ENCODE results near the gene PHLDA3.

The PHLDA3 gene

DNA sequence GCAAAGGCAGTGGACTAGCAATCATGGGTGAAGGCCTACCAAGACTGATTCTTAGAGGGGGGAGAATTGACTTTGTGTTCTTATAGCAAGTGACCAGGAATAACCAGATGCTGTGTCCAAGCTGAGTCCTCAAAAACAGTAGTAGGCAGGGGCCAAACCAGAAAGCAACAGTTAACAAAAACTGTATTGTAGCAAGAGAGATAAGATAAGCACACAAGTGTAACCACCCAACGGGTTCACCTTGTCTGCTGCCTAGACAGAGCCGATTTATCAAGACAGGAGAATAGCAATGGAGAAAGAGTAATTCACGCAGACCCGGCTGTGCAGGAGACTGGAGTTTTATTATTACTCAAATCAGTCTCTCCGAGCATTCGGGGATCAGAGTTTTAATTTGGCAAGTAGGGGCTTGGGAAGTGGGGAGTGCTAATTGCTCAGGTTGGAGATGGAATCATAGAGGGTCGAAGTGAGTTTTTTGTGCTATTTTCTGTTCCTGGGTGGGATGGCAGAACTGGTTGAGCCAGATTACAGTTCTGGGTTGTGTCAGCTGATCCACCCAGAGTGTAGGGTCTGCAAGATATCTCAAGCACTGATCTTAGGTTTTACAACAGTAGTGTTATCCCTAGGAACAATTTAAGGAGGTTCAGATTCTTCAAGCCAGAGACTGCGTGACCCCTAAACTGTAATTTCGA lies 46.2 kb upstream of the PHLDA3 start:
- Mint-ChIP-seq H3K9me3 (no peaks in the 10 kb centered on the region), H3K36me3 (ENCODE audit: low read depth) (no peaks in the 10 kb centered on the region), H3K4me1 (peaks cover 31% of the 10 kb centered on the region), H3K27ac (peak overlapping the region in 1 of 3 experiments; percentile 74), H3K27me3 (ENCODE audit: low read depth) (peaks cover 2% of the 10 kb centered on the region), H3K4me3 (no peak overlapping the region)
- TF ChIP-seq, protein P1, sequence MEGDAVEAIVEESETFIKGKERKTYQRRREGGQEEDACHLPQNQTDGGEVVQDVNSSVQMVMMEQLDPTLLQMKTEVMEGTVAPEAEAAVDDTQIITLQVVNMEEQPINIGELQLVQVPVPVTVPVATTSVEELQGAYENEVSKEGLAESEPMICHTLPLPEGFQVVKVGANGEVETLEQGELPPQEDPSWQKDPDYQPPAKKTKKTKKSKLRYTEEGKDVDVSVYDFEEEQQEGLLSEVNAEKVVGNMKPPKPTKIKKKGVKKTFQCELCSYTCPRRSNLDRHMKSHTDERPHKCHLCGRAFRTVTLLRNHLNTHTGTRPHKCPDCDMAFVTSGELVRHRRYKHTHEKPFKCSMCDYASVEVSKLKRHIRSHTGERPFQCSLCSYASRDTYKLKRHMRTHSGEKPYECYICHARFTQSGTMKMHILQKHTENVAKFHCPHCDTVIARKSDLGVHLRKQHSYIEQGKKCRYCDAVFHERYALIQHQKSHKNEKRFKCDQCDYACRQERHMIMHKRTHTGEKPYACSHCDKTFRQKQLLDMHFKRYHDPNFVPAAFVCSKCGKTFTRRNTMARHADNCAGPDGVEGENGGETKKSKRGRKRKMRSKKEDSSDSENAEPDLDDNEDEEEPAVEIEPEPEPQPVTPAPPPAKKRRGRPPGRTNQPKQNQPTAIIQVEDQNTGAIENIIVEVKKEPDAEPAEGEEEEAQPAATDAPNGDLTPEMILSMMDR (IDR thresholded peaks at IDR 0.05; ENCODE audit: unreplicated experiment in 3 of 3): no peak

DNA sequence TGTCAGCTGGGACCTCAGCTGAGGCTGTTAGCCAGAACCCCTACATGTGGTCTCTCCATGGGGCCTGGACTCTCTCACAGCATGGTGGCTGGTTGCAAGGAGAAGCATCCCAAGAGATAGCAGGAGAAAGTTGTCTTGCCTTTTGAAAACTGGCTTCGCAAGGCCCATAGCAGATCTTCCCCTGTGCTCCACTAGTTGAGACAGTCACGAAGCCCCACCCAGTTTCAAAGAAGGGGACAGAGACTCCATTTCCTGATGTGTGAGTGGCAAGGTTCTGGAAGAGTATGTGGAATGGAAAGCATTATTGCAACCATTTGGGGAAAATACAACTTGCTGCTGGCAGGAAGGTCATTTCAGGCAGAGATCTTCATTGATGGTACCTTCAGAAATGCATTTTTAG lies 45.5 kb upstream of the PHLDA3 start:
- H3K27ac Mint-ChIP-seq: peak overlapping the region in 2 of 3 experiments; percentile 97 to 98
- no peaks in the 10 kb centered on the region for H3K9me3 Mint-ChIP-seq
- no peak overlapping the region for H3K4me3 Mint-ChIP-seq
- H3K27me3 Mint-ChIP-seq (ENCODE audit: low read depth): peaks cover 7% of the 10 kb centered on the region
- peaks cover 36% of the 10 kb centered on the region for H3K4me1 Mint-ChIP-seq
- H3K36me3 Mint-ChIP-seq (ENCODE audit: low read depth): no peaks in the 10 kb centered on the region
- TF ChIP-seq, protein P1 (IDR thresholded peaks at IDR 0.05; ENCODE audit: unreplicated experiment in 3 of 3): no peak

DNA sequence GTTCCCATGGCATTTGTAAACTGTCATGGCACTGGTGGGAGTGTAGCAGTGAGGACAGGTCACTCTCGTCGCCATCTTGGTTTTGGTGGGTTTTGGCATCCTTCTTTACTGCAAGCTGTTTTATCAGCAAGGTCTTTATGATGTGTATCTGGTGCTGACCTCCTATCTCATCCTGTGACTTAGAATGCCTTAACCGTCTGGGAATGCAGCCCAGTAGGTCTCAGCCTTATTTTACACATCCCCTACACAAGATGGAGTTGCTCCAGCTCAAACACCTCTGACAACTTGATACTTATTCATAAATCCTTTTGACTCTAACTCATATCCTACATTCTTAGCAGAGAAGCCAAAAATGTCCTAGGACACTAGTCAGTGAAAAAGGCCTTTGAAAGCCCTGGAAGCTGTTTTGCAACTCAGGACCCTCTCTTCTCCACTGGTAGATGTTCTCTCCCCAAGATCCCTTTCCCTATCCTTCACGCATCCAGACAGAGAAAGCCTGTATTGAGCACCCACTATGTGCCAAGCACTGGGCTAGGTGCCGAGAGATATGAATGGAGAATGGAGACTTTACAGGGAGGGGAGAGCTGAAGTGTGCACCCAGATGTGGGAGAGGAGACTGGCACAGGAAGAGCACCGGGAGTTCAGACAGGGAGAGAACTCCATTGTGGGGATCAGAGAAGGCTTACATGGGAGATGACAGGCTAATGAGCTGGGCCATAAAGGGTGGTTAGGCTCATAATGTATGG lies 44.7 kb upstream of the PHLDA3 start:
- H3K27ac Mint-ChIP-seq: peak overlapping the region; percentile 90 to 98 (median 97)
- TF ChIP-seq, protein P1 (IDR thresholded peaks at IDR 0.05; ENCODE audit: unreplicated experiment in 3 of 3): no peak
- H3K9me3 Mint-ChIP-seq: no peaks in the 10 kb centered on the region
- H3K36me3 Mint-ChIP-seq (ENCODE audit: low read depth): no peaks in the 10 kb centered on the region
- H3K27me3 Mint-ChIP-seq (ENCODE audit: low read depth): peaks cover 7% of the 10 kb centered on the region
- H3K4me1 Mint-ChIP-seq: peaks cover 42% of the 10 kb centered on the region
- no peak overlapping the region for H3K4me3 Mint-ChIP-seq

DNA sequence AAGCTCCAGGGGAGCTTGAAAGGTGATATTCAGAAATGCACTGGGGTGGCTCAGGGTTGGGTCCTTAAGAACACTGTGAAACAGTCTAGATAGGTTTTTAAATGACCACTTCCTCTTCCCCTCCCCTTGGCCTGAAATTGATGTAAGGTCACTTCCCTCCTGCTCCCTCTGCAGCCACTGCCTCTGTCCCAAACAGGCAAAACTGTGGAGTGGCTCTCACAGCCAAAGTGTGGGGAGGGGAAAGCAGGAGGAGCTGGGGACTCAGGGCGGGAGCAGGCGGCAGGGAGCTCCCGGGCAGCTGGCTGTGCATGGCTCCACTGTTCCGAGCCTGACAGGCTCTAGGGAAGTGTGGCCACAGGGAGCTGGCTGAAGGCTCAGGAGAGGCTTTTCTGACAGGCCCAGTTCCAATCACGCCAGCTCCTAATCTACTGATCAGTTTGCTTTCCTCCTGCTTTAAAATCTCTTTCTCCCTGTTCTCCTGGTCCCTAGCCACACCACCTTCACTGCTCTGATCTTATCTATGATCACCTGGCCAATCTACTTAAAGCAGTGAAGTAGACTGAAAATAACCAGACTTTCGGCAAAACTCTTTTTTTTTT lies 43.1 kb upstream of the PHLDA3 start:
- Mint-ChIP-seq H3K4me1 (peaks cover 38% of the 10 kb centered on the region), H3K9me3 (no peaks in the 10 kb centered on the region), H3K27ac (peak overlapping the region; percentile 90 to 98 (median 97)), H3K36me3 (ENCODE audit: low read depth) (no peaks in the 10 kb centered on the region), H3K27me3 (ENCODE audit: low read depth) (peaks cover 7% of the 10 kb centered on the region), H3K4me3 (no peak overlapping the region)
- TF ChIP-seq, protein P1 (IDR thresholded peaks at IDR 0.05; ENCODE audit: unreplicated experiment in 3 of 3): no peak

DNA sequence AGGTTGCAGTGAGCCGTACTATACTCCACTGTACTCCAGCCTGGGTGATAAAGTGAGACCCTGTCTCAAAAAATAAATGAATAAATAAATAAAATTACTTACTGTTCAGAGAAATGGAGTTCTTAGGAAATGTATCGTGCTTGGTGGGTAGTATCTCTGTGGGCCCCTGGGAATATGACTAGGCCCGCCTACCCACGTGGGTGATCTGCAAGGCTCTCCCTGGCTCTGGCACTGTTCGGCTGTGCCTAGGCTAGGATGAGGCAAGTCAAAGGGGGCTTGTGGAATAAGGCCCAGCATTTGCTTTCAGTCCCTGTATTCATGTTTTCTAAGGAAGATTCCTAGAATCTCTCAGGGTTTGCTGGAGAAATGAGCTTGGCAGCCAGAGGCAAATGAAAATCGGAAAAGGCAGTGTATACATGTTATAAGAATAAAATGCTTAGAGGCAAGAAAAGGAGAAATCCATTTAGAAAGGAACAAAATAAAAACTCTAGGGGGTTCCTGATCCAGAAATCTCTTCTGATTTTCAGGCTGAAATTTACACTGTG lies 42.5 kb upstream of the PHLDA3 start:
- H3K27me3 Mint-ChIP-seq (ENCODE audit: low read depth): peaks cover 7% of the 10 kb centered on the region
- H3K4me1 Mint-ChIP-seq: peaks cover 38% of the 10 kb centered on the region
- TF ChIP-seq, protein P1 (IDR thresholded peaks at IDR 0.05; ENCODE audit: unreplicated experiment in 3 of 3): no peak
- peak overlapping the region in 2 of 3 experiments; percentile 3 to 30 for H3K4me3 Mint-ChIP-seq
- H3K36me3 Mint-ChIP-seq (ENCODE audit: low read depth): no peaks in the 10 kb centered on the region
- no peaks in the 10 kb centered on the region for H3K9me3 Mint-ChIP-seq
- peak overlapping the region; percentile 90 to 98 (median 97) for H3K27ac Mint-ChIP-seq
